ENCODE measurements around the gene TMEM253.
A peak's percentile ranks its signal among the peaks of the same experiment; 100 is the strongest.

The TMEM253 gene

DNA sequence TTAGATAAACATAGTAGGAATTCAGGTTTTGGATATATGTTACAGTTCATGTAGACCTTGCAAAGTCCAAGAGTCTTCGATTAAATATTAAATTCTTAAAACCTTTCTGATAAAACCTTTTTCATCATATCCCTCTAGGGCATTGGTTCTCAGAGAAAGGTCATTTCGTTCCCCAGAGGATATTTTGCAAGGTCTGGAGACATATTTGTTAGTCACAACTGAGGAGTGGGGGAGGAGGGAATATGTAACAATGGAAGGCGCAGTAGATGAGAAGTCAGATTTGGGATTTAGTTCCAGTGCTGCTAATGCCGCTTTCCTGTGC is 5.3 kb downstream of the TMEM253 start:
- DNase-seq: no peak

DNA sequence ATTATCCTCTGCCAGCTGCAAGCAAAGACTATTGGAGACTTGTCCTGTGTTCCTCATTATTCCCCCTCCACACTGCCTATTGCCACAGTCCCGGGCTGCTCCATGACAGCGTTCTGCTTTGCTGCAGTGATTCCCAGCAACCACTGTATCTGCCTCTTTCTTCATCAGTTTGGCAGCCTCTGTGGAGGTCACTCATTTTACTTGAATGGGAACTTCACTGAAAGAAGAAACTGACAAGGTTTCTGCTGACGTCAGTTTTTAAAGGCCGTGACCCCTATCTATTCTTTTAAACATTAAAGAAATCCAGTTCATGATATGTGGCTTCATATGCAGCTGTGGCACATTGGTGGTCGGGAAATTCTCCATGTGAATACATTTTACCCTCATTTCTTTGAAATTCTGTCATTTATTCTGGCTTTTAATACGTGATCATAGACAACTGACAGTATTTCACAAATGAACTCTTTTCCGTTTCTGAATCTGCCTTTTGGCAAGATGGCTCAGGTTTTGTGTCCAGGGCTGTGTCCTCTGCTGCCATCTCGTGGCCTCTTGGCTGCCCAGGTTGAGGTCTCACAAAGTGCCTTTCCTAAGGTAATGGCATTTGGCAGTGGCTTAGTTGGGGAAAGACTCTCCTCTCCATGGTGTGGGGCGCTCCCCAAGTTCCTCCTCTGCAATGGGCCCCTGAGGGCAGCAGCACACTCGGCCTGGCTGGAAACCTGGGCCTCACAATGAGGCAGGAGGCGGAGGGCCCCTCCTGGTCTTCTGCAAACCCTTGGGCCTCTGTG is 5.8 kb downstream of the TMEM253 start:
- peak; percentile 69 to 75 for DNase-seq

- DNase-seq: no peak
Observed at GRCh38 chr14:21107283-21107800, 6.5 kb downstream of the TMEM253 start.

DNA sequence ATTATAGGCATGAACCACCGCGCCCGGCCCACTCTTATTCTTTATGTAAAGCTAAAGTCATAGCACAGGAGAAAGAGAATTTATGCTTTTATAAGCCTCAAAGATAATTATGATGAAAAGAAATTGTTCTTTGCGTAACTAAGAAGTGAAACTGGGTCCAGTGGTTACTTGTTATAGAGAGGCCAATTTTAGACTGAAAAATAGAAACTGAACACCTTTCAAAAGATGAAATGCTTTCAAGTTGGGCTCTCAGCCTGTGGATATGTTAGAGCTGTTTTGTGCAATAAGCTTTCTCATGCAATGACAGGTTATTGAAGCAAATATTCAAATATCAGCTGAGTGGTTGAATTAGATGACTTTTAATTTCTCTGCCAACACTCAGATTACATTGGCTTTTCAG is 7.9 kb downstream of the TMEM253 start:
- no peak for DNase-seq

DNA sequence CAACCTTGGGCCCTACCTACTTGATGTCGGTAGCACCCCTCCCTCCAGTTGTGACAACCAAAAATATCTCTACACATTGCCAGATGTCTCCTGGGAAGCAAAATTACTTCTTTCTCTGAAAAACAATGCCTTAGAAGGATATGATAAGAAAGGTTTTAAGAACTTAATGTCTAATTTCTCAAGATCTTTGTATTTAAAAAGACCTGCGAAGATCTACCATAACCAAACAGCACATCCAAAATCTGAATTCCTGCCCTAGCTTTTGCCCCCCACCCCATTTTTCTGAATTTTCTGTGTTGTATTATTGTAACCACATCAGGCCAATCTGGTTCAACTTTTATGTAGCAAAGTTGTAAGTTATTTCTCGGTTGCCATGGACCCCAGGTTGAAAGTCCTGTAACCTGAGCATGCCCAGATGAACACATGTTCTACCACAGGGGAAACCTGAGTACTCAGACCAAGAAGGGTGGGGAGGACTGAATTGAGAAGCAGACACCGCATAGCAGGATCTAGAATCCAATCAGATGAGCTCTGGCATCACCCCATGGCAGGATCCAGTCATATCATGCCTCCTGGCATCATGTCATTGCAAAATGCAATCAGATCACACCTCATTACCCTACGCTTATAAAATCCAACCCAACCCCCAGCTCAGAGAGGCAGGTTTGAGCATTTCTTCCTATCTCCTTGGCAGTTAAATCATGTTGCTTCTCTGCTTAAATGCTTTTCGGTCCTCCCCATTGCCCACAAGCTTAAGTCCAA is 8.7 kb downstream of the TMEM253 start:
- DNase-seq: no peak

DNA sequence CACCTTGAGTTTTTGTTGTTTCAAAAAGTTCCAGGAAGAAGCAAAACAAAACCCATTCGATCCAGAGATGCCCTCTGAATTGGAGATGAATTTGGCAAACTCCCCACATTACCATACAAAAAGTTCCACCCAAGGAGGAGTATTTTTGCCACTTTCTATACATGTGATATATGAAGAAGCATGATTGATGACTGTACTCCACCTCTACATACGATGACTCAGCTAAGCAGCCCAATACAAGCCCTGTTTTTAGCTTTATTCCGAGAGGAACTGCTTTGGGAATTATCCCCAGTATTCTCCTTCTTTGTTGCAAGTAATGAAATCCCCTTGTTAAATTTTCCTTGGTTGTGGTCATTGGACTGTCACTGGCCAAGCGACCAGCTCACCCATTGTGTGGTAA is 11.4 kb downstream of the TMEM253 start:
- DNase-seq: no peak

GRCh38 chr14:21113369-21113768 is 12.5 kb downstream of the TMEM253 start:
- no peak for DNase-seq

DNA sequence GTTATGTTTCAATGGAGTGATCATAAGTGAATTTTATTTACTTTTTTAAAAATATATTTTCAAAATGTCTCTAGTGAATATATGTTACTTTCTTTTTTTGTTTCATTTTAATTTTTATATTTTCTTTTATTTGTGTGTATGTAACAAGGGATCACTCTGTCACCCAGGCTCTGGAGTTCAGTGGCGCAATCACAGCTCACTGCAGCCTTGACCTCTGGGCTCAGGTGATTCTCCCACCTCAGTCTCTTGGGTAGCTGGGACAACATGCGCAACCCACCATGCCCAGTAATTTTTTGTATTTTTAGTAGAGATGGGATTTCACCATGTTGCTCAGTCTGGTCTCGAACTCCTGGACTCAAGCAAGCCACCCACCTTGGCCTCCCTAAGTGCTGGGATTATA is 18.1 kb downstream of the TMEM253 start:
- no peak for DNase-seq

- DNase-seq: no peak
Observed at GRCh38 chr14:21120686-21121085, 19.8 kb downstream of the TMEM253 start.

GRCh38 chr14:21121122-21121521 is 20.3 kb downstream of the TMEM253 start:
- DNase-seq: no peak

DNA sequence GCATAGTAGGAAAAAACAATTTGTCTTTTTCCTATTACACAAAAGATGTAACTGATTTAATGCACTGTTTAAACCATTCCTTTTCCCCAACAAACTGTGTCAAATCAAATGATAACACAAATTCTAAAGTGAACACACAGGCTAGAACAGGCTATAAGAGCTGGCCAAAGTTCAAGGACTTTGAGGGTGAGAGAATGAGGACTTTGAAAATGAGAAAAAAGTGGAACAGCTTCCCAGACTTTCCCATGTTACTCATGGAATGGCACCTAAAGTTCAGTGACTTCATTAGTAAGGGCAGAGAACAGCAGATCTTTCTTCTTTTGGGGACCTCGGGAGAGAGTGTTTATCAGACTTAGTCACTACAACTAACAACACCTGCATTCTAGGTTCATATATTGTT is 22.6 kb downstream of the TMEM253 start:
- no peak for DNase-seq

DNA sequence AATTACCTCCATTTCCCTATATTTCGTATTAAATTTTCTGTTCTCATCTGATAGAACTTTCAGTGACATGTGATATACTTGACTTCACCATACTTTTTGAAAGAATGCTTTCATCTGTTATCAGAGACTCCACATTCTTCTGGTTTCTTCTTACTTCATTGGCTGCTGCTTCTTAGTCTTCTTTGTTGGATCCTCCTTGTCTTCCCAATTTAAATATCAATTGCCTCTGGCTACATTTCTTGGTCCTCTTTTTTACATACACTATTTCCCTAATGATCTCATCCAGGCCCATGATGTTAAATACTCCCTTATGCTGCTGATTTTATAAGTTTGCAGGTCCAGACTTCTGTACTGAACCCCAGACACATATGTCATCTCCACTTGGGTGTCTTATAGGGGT is 33.0 kb downstream of the TMEM253 start:
- DNase-seq: no peak

- DNase-seq: no peak
Observed at GRCh38 chr14:21136024-21136423, 35.2 kb downstream of the TMEM253 start.

GRCh38 chr14:21142357-21142756 is 41.5 kb downstream of the TMEM253 start:
- DNase-seq: no peak

DNA sequence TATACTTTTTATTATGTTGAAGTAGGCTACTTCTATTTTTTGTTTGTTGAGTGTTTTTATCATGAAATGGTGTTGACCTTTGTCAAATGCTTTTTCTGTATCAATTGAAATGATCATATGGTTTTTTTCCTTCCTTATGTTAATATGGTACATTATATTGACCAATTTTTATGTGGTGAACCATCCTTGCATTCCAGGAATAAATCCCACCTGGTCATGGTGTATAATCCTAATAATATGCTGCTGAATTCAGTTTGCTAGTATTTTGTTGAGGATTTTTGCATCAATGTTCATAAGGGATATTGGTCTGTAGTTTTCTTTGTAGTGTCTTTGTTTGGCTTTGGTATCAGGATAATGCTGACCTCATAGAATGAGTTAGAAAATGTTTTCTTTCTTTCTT is 44.6 kb downstream of the TMEM253 start:
- no peak for DNase-seq

DNA sequence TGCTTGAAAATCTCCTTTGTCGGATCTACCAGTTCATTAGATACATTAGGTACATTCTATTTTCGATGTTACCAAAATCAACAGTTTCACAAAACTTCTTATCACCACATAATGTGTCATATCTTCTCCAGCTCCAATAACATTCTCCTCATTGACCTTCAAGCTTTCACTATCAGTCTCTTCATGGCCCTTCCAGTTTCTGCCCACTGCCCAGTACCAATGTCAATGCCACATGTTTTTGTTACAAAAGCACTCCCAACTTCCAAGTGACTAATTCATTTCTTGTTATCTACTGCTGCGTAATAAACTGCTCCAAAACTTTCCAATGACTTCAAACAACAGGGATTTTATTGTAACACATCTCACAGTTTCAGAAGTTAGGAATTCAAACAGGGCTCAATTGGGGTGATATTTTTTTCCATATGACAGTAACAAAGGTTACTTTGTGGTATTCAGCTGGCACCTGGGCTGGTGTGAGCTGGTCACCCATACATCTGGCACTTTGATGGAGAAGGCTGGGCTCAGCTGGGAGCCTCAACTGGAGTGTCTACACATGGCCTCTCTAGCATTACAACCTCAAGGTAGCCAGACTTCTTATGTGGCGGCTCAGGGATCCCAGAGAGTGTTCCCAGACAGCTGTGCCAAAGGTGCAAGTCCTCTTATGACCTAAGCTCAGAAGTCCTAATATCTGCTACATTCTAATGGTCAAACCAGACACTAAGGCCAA is 48.9 kb downstream of the TMEM253 start:
- DNase-seq: no peak
